GM23338 (cell line): ENCODE results near the gene ME1.

Source experiments
- CTCF ChIP-seq, 2 experiments: fragments of 200-600 bp in 1 of 2; sonication (generic) in 1 of 2; conservative IDR thresholded peaks; 2 replicates each; pipeline versions ENCODE4 v1.5.1 to v1.6.1; 2016 to 2017; ENCODE audit warnings: antibody characterized with exemption in 2 of 2, low read depth in 2 of 2, mild to moderate bottlenecking in 2 of 2, moderate library complexity in 1 of 2
- EZH2 ChIP-seq: fragments of 200-600 bp; sonication (generic); IDR thresholded peaks from one replicate; pipeline ENCODE4 v1.8.0; 2017; ENCODE audit warnings: antibody characterized with exemption, mild to moderate bottlenecking, low read depth; ENCODE audit not compliant: unreplicated experiment
- EZH2phosphoT487 ChIP-seq: fragments of 200-600 bp; sonication (generic); IDR thresholded peaks from one replicate; pipeline ENCODE4 v1.8.1; 2018; ENCODE audit warnings: antibody characterized with exemption; ENCODE audit not compliant: unreplicated experiment
- ZNF114 ChIP-seq: fragments of 250-450 bp; sonication (Bioruptor Pico); IDR thresholded peaks from 2 replicates; pipeline ENCODE4 v1.5.0; 2020; ENCODE audit warnings: mild to moderate bottlenecking, moderate library complexity

GRCh38 chr6:83381949-83382348 lies 48.9 kb downstream of the ME1 start:
- TF ChIP-seq EZH2 (no peak), CTCF (conservative IDR thresholded peaks at IDR 0.05; ENCODE audit: low read depth in 2 of 2) (no peak), EZH2phosphoT487 (no peak), ZNF114 (CRISPR knock-in tag) (no peak)
